IPS DF 6.9 (cell line): ENCODE results near the gene PTH2R.
"Not testable (repeated sequence)": the region's sequence is repeated elsewhere in the genome, so short reads cannot be mapped to it uniquely, and the experiment has no call there.

Experiments
- DNase-seq: peaks from one replicate; pipeline ENCODE4 v3.0.0-alpha.2; 2013; ENCODE audit warnings: low read depth, low spot score
- H3K27ac ChIP-seq: one replicate; pipeline ENCODE4 v1.5.1; 2013; ENCODE audit warnings: low read length, control low read depth
- H3K27me3 ChIP-seq: 2 replicates; pipeline ENCODE4 v1.6.1; 2013; ENCODE audit warnings: mild to moderate bottlenecking, low read length; ENCODE audit not compliant: control insufficient read depth, insufficient read depth
- H3K36me3 ChIP-seq: 2 replicates; pipeline ENCODE4 v1.6.1; 2013; ENCODE audit warnings: low read length; ENCODE audit not compliant: control insufficient read depth, insufficient read depth
- H3K4me1 ChIP-seq: 2 replicates; pipeline ENCODE4 v1.6.1; 2013; ENCODE audit warnings: low read length; ENCODE audit not compliant: control insufficient read depth, insufficient read depth
- H3K4me3 ChIP-seq: 2 replicates; pipeline ENCODE4 v1.5.1; 2013; ENCODE audit warnings: mild to moderate bottlenecking, low read length
- H3K9me3 ChIP-seq: 2 replicates; pipeline ENCODE4 v1.6.1; 2013; ENCODE audit warnings: low read length, inconsistent platforms; ENCODE audit not compliant: control insufficient read depth, insufficient read depth
- WGBS: extraction: QIAGEN DNeasy Blood & Tissue Kit; methylation state at CpG from one replicate; pipeline ENCODE4 v1.1.7; 2013; ENCODE audit warnings: mixed read lengths, missing lambda C conversion rate; ENCODE audit not compliant: insufficient read length, insufficient coverage; 5-methylcytosine and 5-hydroxymethylcytosine counted together

PTH2R gene

GRCh38 chr2:208369091-208369490, 37.5 kb upstream of the PTH2R start:
- DNase-seq, result no peak
- Histone ChIP-seq H3K4me3 (no peak overlapping the region), H3K27me3 (no peaks in the 10 kb centered on the region), H3K4me1 (no peaks in the 10 kb centered on the region), H3K27ac (no peak overlapping the region), H3K36me3 (no peaks in the 10 kb centered on the region), H3K9me3 (no peaks in the 10 kb centered on the region)
- WGBS, result no CpG with 5 or more reads among the region's 2 CpGs

- DNase-seq, result no peak
- no peak overlapping the region for H3K4me3 ChIP-seq
- no peak overlapping the region for H3K27ac ChIP-seq
- no CpG with 5 or more reads among the region's 8 CpGs for WGBS
- no peaks in the 10 kb centered on the region for H3K9me3 ChIP-seq
- H3K27me3 ChIP-seq, result no peaks in the 10 kb centered on the region
- no peaks in the 10 kb centered on the region for H3K36me3 ChIP-seq
- H3K4me1 ChIP-seq, result no peaks in the 10 kb centered on the region; the same call in 1 of the 2 replicates
These were observed 35.5 kb upstream of the PTH2R start for GRCh38 chr2:208370881-208371633.

DNA sequence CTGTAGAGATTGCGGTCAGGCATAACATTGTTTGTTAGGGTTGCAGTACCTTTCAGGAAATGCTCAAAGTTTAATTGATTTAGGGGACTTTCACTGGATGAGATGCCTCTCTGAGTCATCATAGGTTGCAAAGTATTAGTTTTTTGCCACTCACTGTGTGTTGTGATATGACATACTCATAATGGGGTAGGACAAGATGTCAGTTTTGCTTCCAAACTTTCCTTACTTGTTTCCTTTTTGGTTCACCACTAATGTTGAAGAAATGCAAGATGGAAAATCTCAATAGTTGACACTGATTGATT, 35.0 kb upstream of the PTH2R start:
- Histone ChIP-seq H3K4me1 (peaks cover under 1% of the 10 kb centered on the region), H3K27me3 (no peaks in the 10 kb centered on the region), H3K4me3 (no peak overlapping the region), H3K27ac (no peak overlapping the region), H3K36me3 (no peaks in the 10 kb centered on the region), H3K9me3 (no peaks in the 10 kb centered on the region)
- DNase-seq, result no peak
- WGBS, result no CpG with 5 or more reads among the region's 1 CpG

DNA sequence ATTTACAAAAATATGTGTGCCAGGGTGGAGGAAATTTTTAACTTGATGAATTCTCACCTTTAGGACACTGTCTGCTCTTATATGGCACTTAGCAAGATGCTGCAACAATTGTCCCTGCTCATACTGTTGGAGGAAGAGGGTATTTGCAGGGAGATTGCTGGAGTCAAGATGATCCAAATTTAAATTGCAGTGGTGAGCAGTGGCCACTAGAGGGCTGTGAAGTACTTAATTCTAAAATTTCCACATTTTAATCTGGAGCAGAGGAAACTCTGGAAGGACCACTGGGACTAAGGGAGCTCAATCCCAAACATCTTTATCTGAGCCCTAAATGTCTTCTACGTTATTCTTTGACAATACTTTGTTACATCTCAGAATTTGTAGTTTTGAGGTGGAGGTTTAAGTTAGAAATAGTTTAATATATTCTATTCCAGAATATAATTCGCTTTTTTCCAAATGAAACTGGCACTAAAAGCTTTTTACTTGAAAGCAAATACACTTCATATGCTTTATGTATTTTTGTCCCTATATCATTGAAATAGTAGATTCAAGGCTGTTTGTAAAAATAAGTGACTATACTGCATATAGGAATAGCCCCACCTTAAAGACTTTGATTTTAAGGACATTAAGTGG, 33.0 kb upstream of the PTH2R start:
- no peaks in the 10 kb centered on the region for H3K9me3 ChIP-seq
- no CpG with 5 or more reads among the region's 2 CpGs for WGBS
- no peak overlapping the region for H3K27ac ChIP-seq
- no peaks in the 10 kb centered on the region for H3K27me3 ChIP-seq
- no peaks in the 10 kb centered on the region for H3K36me3 ChIP-seq
- no peak overlapping the region for H3K4me3 ChIP-seq
- peaks cover 1% of the 10 kb centered on the region for H3K4me1 ChIP-seq
- no peak for DNase-seq

GRCh38 chr2:208375491-208376068, 31.0 kb upstream of the PTH2R start:
- Histone ChIP-seq H3K4me1 (peaks cover 1% of the 10 kb centered on the region), H3K27ac (no peak overlapping the region), H3K27me3 (no peaks in the 10 kb centered on the region), H3K9me3 (no peaks in the 10 kb centered on the region), H3K4me3 (no peak overlapping the region), H3K36me3 (no peaks in the 10 kb centered on the region)
- no CpG with 5 or more reads among the region's 1 CpG for WGBS
- DNase-seq, result no peak

- H3K27ac ChIP-seq, H3K27me3 ChIP-seq, H3K4me1 ChIP-seq, H3K9me3 ChIP-seq, DNase-seq, H3K36me3 ChIP-seq, H3K4me3 ChIP-seq: not testable (repeated sequence)
- no CpG with 5 or more reads among the region's 40 CpGs for WGBS
These were observed 29.2 kb upstream of the PTH2R start for GRCh38 chr2:208377344-208377860.

DNA sequence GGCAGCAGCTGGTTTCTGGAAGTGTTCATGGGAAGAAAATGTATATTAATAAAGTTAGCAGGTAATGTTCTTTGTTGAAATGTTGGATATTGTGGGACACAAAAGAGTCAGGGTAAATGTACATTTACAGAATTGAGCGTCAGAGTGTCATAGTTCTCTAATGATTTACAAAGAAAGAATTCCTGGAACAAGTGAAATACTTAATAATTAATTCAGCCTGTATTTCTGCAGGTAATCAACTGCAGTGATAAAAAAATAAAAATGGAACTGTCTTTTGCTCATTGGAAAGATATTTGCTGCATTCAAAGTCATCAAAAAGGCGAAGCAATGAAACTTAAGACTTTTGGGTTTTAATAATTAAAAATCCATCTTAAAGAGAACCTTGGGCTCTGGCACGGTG, 27.4 kb upstream of the PTH2R start:
- no peak overlapping the region for H3K27ac ChIP-seq
- no peak overlapping the region for H3K4me3 ChIP-seq
- no CpG with 5 or more reads among the region's 3 CpGs for WGBS
- H3K9me3 ChIP-seq, result no peaks in the 10 kb centered on the region
- H3K4me1 ChIP-seq, result peaks cover 1% of the 10 kb centered on the region
- no peaks in the 10 kb centered on the region for H3K27me3 ChIP-seq
- no peak for DNase-seq
- no peaks in the 10 kb centered on the region for H3K36me3 ChIP-seq

DNA sequence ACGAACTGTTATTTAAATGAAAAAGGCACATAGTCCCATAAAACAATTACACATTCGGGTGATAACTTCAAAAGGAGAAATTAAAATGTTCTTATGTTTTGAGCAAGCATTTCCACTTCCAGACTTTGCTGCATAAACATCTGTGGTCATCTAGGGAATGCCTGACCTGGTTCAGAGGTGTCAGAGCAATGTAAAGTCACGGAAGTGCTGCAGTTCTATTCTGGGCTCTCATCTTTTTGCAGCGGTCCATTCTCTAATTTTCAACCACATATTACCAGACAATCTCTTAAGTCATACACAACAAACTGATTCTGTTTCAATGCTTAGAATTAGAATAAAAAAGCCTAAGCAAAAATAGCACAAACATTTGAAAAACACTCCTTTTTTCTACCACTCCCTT, 22.0 kb upstream of the PTH2R start:
- H3K4me3 ChIP-seq, result no peak overlapping the region
- no peak for DNase-seq
- H3K27me3 ChIP-seq, result no peaks in the 10 kb centered on the region
- H3K9me3 ChIP-seq, result no peaks in the 10 kb centered on the region
- no peaks in the 10 kb centered on the region for H3K36me3 ChIP-seq
- no CpG with 5 or more reads among the region's 4 CpGs for WGBS
- no peaks in the 10 kb centered on the region for H3K4me1 ChIP-seq
- H3K27ac ChIP-seq, result no peak overlapping the region

- no peak overlapping the region for H3K4me3 ChIP-seq
- DNase-seq, result no peak
- no CpG with 5 or more reads among the region's 2 CpGs for WGBS
- no peak overlapping the region for H3K27ac ChIP-seq
- no peaks in the 10 kb centered on the region for H3K36me3 ChIP-seq
- no peaks in the 10 kb centered on the region for H3K9me3 ChIP-seq
- no peaks in the 10 kb centered on the region for H3K4me1 ChIP-seq
- no peaks in the 10 kb centered on the region for H3K27me3 ChIP-seq
These were observed 20.1 kb upstream of the PTH2R start for GRCh38 chr2:208386541-208386940.

GRCh38 chr2:208389940-208390339, 16.7 kb upstream of the PTH2R start:
- H3K27me3 ChIP-seq, result no peaks in the 10 kb centered on the region
- WGBS, result no CpG with 5 or more reads among the region's 3 CpGs
- no peak overlapping the region for H3K4me3 ChIP-seq
- no peak overlapping the region for H3K27ac ChIP-seq
- DNase-seq, result no peak
- H3K36me3 ChIP-seq, result no peaks in the 10 kb centered on the region
- no peaks in the 10 kb centered on the region for H3K4me1 ChIP-seq
- no peaks in the 10 kb centered on the region; the same call in 1 of the 2 replicates for H3K9me3 ChIP-seq
